HG03039 (cell line): ENCODE measurements around the gene APC2.
A peak's percentile ranks its signal among the peaks of the same experiment; 100 is the strongest.

ENCODE experiments used
- ATAC-seq: cut with Tn5 transposase; IDR thresholded peaks from one replicate; pipeline ENCODE4 v1.9.1; 2021; ENCODE audit warnings: mild to moderate bottlenecking, moderate library complexity; ENCODE audit not compliant: unreplicated experiment

APC2 gene

GRCh38 chr19:1449467-1450442, at the start of gene APC2:
TSS of gene APC2 (plus strand) at chr19:1450121. CDS start at chr19:1453002, 2,881 bp downstream.
- no peak for ATAC-seq

GRCh38 chr19:1400281-1401137, 49.4 kb upstream of the APC2 start:
- ATAC-seq = no peak

- no peak for ATAC-seq
Observed at GRCh38 chr19:1401138-1401888, 48.6 kb upstream of the APC2 start, which contains the start of gene GAMT. TSS of gene GAMT (minus strand) at chr19:1401542. CDS start at chr19:1401476, 66 bp downstream.

GRCh38 chr19:1401889-1402217, 48.1 kb upstream of the APC2 start:
- no peak for ATAC-seq

GRCh38 chr19:1402411-1403070, 47.4 kb upstream of the APC2 start:
- no peak for ATAC-seq

- peak; percentile 67 for ATAC-seq
Observed at GRCh38 chr19:1406774-1407527, 43.0 kb upstream of the APC2 start.

- ATAC-seq = peak; percentile 31
Observed at GRCh38 chr19:1407528-1408299, 42.2 kb upstream of the APC2 start, which contains the start of gene DAZAP1. TSS of gene DAZAP1 (plus strand) at chr19:1407586. CDS start at chr19:1407774, 188 bp downstream.

- ATAC-seq = no peak
Observed at GRCh38 chr19:1408300-1409203, 41.4 kb upstream of the APC2 start.

- ATAC-seq = no peak
Observed at GRCh38 chr19:1409204-1410005, 40.5 kb upstream of the APC2 start.

GRCh38 chr19:1410136-1410786, 39.7 kb upstream of the APC2 start:
- no peak for ATAC-seq

- ATAC-seq = no peak
Observed at GRCh38 chr19:1410789-1411188, 39.1 kb upstream of the APC2 start.

GRCh38 chr19:1411255-1412191, 38.4 kb upstream of the APC2 start:
- ATAC-seq = no peak

- ATAC-seq = no peak
Observed at GRCh38 chr19:1412323-1412923, 37.5 kb upstream of the APC2 start.

- ATAC-seq = no peak
Observed at GRCh38 chr19:1412995-1413800, 36.7 kb upstream of the APC2 start.
